Lung (tissue), 12 donors: ENCODE measurements around the gene ANO2. TPM values are rescaled to one million over a fixed set of nuclear protein-coding genes. Genes with fewer than 3 reads are reported as not detected.

ENCODE experiments used
- ATAC-seq: fragments of 200-7000 bp; cut with Tn5 transposase; one replicate; pipeline ENCODE4 v1.9.1; 2020; ENCODE audit warnings: moderate number of reproducible peaks; ENCODE audit not compliant: insufficient read depth, low FRiP score
- DNase-seq, 3 donors: peaks; one replicate each; pipeline ENCODE4 v3.0.0-alpha.2; 2013 to 2017
- H3K27ac ChIP-seq, 2 donors: one replicate each; pipeline ENCODE4 v1.5.1; 2013; ENCODE audit warnings: mild to moderate bottlenecking in 2 of 2, moderate library complexity in 2 of 2, control low read depth in 1 of 2, inconsistent platforms in 1 of 2, low read depth in 1 of 2, low read length in 1 of 2
- H3K27me3 ChIP-seq, 3 donors: one replicate each; pipeline ENCODE4 v1.5.1; 2013; ENCODE audit warnings: low read length in 2 of 3; ENCODE audit not compliant: control insufficient read depth in 3 of 3, insufficient read depth in 3 of 3
- H3K36me3 ChIP-seq, 4 donors: one replicate each; pipeline ENCODE4 v1.5.1; 2013; ENCODE audit warnings: low read length in 4 of 4, mild to moderate bottlenecking in 1 of 4, moderate library complexity in 1 of 4; ENCODE audit not compliant: control insufficient read depth in 4 of 4, insufficient read depth in 4 of 4
- H3K4me1 ChIP-seq, 5 donors: one replicate each; pipeline ENCODE4 v1.5.1; 2013; ENCODE audit warnings: low read length in 5 of 5, mild to moderate bottlenecking in 2 of 5, moderate library complexity in 1 of 5; ENCODE audit not compliant: control insufficient read depth in 5 of 5, insufficient read depth in 5 of 5
- H3K4me3 ChIP-seq: one replicate; pipeline ENCODE4 v1.5.1; 2013; ENCODE audit warnings: mild to moderate bottlenecking, control low read depth, moderate library complexity
- H3K9ac ChIP-seq, 2 donors: one replicate each; pipeline ENCODE4 v1.5.1; 2013; ENCODE audit warnings: low read length in 2 of 2, control low read depth in 1 of 2; ENCODE audit not compliant: insufficient read depth in 1 of 2
- H3K9me3 ChIP-seq, 4 donors: one replicate each; pipeline ENCODE4 v1.5.1; 2013; ENCODE audit warnings: low read length in 3 of 4, mild to moderate bottlenecking in 1 of 4, moderate library complexity in 1 of 4; ENCODE audit not compliant: control insufficient read depth in 4 of 4, insufficient read depth in 3 of 4
- CTCF ChIP-seq: IDR thresholded peaks from 2 replicates; pipeline ENCODE4 v1.5.1; 2012; ENCODE audit warnings: mild to moderate bottlenecking; ENCODE audit errors: control extremely low read depth, extremely low read depth
- WGBS, 2 donors: extraction: QIAGEN DNeasy Blood & Tissue Kit; methylation state at CpG; one replicate each; pipeline ENCODE4 v1.1.7; 2013; 5-methylcytosine and 5-hydroxymethylcytosine counted together
- polyA plus RNA-seq, 2 donors: library from polyadenylated mRNA; stranded (reverse); fragments of 200-250 nt; gene quantifications; one replicate each; pipeline ENCODE4 v1.2.1, GENCODE V29; 2013
- total RNA-seq, 2 donors: library from RNA; depleted of rRNA in 1 of 2; stranded (reverse); fragments of >200 nt in 1 of 2; gene quantifications; one replicate each; pipeline ENCODE4 v1.2.1, GENCODE V29; 2014 to 2021
- donor health status: control.
- donor health status: control.
- donor health status: Bipolar disorder and iron deficiency.
- donor health status: healthy.
- donor health status: DM: yes; HTN: yes; CAD: no.

Gene ANO2
- total and polyA plus RNA-seq, 4 donors, result 5.9 to 11.3 (median 7.4) TPM

- ATAC-seq, result no peak
Measured at GRCh38 chr12:5966486-5967095, 21.5 kb upstream of the ANO2 start.

GRCh38 chr12:5965950-5966383, 20.9 kb upstream of the ANO2 start:
- ATAC-seq (no peak), DNase-seq (peak; percentile 31 to 48 (median 43))
- Histone ChIP-seq H3K4me1 (no peaks in the 10 kb centered on the region), H3K36me3 (peaks cover 0 to 11% (median 0%) of the 10 kb centered on the region in 4 donors), H3K9ac (no peak overlapping the region), H3K27me3 (peaks cover 0 to 3% (median 0%) of the 10 kb centered on the region in 3 donors), H3K27ac (no peak overlapping the region), H3K9me3 (no peaks in the 10 kb centered on the region), H3K4me3 (no peak overlapping the region)
- 31 to 38% methylated on average over 9 of the region's 9 CpGs for WGBS, 2 donors
- peak; percentile 46 for TF ChIP-seq CTCF

More at GRCh38 chr12:5966486-5967095, 21.5 kb upstream of the ANO2 start:
- Histone ChIP-seq H3K27ac (no peak overlapping the region), H3K4me3 (no peak overlapping the region), H3K4me1 (no peaks in the 10 kb centered on the region), H3K36me3 (peaks cover 0 to 11% (median 0%) of the 10 kb centered on the region in 4 donors), H3K9me3 (no peaks in the 10 kb centered on the region), H3K27me3 (peaks cover 0 to 3% (median 0%) of the 10 kb centered on the region in 3 donors), H3K9ac (no peak overlapping the region)
- no peak for DNase-seq
- WGBS, 2 donors, result 80 to 89% methylated on average over 11 of the region's 11 CpGs
- TF ChIP-seq CTCF, result no peak

GRCh38 chr12:5964913-5965900, 20.1 kb upstream of the ANO2 start:
- 66 to 76% methylated on average over 24 of the region's 24 CpGs for WGBS, 2 donors

More at GRCh38 chr12:5964913-5965900, 20.1 kb upstream of the ANO2 start:
- H3K27ac ChIP-seq, result no peak overlapping the region
- peaks cover 0 to 11% (median 0%) of the 10 kb centered on the region in 4 donors for H3K36me3 ChIP-seq
- ATAC-seq, result no peak
- H3K27me3 ChIP-seq, result peaks cover 0 to 3% (median 0%) of the 10 kb centered on the region in 3 donors
- H3K9me3 ChIP-seq, result no peaks in the 10 kb centered on the region
- DNase-seq, result no peak
- TF ChIP-seq CTCF, result no peak
- no peak overlapping the region for H3K9ac ChIP-seq
- H3K4me1 ChIP-seq, result no peaks in the 10 kb centered on the region
- no peak overlapping the region for H3K4me3 ChIP-seq
